22Rv1 (cell line): Measurements from ENCODE around the gene PLTP.

ENCODE experiments used
- ZFX ChIP-seq: fragments of 450-650 bp; IDR thresholded peaks from 2 replicates; pipeline ENCODE4 v1.6.1; 2017; ENCODE audit warnings: antibody characterized with exemption, borderline replicate concordance
- TF ChIP-seq, protein P1 (sequence below): fragments of 450-650 bp; IDR thresholded peaks from 2 replicates; pipeline ENCODE4 v1.5.1; 2017; ENCODE audit warnings: mild to moderate bottlenecking

DNA sequence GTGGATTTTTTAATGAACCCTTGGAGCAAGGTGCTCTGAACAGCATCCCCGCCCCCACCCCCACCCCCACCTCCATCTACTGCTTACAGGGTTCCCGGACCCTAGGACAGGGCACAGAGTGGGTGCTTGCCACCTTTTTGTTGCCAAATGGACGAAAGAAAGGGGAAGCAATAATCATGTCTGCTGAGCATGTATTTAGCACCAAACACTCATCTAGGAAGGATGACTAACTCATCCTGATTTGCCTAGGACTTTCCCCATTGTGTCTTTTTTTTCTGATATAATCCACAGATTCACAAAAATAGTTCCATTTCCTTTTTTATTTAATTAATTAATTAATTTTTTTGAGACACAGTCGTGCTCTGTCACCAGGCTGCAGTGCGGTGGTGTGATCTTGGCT, 1.2 kb upstream of the PLTP start:
- TF ChIP-seq, protein P1, sequence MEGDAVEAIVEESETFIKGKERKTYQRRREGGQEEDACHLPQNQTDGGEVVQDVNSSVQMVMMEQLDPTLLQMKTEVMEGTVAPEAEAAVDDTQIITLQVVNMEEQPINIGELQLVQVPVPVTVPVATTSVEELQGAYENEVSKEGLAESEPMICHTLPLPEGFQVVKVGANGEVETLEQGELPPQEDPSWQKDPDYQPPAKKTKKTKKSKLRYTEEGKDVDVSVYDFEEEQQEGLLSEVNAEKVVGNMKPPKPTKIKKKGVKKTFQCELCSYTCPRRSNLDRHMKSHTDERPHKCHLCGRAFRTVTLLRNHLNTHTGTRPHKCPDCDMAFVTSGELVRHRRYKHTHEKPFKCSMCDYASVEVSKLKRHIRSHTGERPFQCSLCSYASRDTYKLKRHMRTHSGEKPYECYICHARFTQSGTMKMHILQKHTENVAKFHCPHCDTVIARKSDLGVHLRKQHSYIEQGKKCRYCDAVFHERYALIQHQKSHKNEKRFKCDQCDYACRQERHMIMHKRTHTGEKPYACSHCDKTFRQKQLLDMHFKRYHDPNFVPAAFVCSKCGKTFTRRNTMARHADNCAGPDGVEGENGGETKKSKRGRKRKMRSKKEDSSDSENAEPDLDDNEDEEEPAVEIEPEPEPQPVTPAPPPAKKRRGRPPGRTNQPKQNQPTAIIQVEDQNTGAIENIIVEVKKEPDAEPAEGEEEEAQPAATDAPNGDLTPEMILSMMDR: no peak
- TF ChIP-seq ZFX: no peak
